ENCODE data around the gene FECH.
A peak's percentile ranks its signal among the peaks of the same experiment; 100 is the strongest.
"Not testable (repeated sequence)": the region's sequence is repeated elsewhere in the genome, so short reads cannot be mapped to it uniquely, and the experiment has no call there.

Gene FECH, protein sequence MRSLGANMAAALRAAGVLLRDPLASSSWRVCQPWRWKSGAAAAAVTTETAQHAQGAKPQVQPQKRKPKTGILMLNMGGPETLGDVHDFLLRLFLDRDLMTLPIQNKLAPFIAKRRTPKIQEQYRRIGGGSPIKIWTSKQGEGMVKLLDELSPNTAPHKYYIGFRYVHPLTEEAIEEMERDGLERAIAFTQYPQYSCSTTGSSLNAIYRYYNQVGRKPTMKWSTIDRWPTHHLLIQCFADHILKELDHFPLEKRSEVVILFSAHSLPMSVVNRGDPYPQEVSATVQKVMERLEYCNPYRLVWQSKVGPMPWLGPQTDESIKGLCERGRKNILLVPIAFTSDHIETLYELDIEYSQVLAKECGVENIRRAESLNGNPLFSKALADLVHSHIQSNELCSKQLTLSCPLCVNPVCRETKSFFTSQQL

GRCh38 chr18:57586251-57587049 is at the start of gene FECH:
Gene FECH (minus strand): TSS chr18:57586702. CDS start chr18:57586620, 82 bp downstream.
- intact Hi-C loops (cut with DNase I) = loop anchor here (5.0 kb wide), 1 partner anchor 36 kb away; the partner anchor contains the start of gene NARS1
- DNase-seq = peak; percentile 73 to 98 (median 83)

DNA sequence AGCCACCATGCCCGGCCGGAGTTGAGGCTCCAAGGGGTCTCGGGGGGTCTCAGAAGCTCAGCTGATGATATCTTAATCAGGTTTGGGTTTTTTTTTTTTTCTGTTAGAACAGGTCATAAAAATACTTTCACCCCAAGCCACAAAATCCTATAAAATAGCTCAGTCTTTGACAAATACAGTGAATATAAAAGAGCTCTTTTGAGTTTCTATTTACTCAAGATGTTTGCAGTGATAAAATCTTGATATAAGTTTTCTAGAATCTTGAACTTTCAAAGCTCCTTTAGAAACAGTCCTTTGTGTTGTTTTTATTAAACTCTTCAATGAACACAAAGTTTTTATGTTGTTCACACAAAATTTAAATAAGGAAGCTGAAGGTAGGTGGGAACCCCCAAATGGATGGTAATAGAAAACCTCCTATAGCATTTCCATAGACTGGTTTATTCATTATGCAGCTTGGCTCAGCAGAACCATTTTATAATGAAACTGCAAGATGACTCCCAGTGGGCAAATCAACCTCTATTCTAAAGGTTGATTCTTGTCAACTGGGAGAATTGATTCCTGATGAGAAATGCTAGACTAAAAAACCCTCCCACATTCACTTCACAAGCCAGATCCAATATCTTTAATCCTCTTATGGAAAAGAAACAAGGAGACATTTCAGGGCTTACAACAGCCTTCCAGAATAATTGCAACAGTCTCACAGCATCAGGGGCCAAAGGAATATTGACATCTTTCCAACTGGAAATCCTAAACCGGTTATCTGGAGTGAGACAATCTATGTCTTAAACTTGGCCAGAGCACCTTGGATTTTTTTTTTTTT is 48.7 kb upstream of the FECH start:
- no peak for DNase-seq
- intact Hi-C loops (cut with DNase I) = loop anchor here (5.0 kb wide), 1 partner anchor 242 kb away; no protein-coding TSS in a partner anchor

- intact Hi-C loops (cut with DNase I) = loop anchor here (2.0 kb wide), 1 partner anchor 411 kb away; no protein-coding TSS in a partner anchor
- DNase-seq = no peak
Measured at GRCh38 chr18:57631697-57632096, 45.2 kb upstream of the FECH start.

DNA sequence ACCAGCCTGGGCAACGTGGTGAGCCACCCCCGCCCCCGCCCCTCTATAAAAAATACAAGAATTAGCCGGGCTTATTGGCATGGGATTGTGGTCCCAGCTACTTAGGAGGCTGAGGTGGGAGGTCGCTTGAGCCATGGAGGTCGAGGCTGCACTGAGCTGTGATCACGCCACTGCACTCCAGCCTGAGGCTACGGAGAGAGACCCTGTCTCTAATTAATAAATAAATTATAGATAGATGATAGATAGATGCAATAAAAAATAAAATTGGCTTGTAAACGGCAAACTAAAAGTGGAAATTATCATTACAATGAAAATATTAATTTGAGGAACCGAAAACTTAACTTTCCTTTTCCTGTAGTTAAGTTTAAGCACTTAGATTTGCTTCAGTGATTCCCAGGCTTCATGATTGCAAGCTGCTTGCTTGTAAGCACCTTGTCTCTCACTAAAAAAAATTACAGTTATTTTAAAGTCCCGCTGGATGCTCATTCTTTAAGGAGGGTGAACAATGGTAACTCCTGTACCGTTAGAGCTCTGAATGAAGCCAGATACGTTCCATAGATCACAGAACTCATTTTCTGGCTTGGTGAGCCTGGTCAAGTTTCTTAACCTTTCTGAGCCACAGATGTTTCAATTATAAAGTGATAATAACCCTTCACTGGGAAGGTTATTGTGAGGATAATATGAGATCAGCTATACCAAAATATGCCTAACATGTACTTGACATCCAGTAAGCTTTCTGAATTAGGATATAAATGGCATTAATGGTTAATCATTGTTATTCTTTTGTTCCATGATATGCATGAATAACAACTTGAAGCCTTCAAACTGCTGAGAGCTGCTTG is 44.5 kb upstream of the FECH start:
- intact Hi-C loops (cut with DNase I) = loop anchor here (1.0 to 2.0 kb wide), 2 partner anchors 10 to 412 kb away; partner anchors contain the start of gene NARS1
- no peak for DNase-seq

DNA sequence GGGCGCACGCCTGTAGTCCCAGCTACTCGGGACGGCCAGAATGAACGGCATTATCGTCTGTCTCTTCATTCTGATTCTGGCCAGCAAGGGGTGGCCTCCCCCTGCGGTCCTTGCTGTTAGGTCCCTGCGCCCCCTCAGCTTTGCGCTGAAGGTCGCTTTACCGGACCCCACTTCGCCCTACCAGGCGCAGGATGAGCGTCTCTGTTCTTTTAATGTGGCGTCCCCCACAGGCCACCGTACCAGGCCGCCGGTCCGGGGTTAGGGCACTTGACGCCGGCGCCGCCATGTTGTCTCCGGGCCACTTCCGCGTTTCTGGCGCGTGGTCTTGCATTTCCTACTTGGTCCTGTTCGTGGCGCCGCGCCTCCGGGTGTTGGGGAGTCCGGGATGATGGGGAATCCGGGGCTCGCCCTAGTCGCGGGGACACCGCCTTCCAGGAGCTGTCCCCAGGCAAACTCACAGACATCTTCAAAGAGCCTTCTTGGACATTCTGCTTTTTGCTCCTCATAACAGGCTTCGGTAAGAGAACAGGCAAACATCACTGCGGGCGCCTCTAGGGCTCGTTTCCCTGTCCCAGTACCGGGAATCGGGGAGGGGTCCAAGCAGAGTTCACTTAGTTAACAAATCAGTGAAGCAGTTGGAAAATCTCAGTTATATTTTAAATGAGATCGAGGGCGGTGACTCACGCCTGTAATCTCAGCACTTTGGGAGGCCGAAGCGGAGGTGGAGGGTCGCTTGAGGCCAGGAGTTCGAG is 43.7 kb upstream of the FECH start:
- intact Hi-C loops (cut with DNase I) = loop anchor here (1.0 to 2.0 kb wide), 2 partner anchors 9 to 413 kb away; partner anchors contain the start of gene NARS1
- peak; percentile 95 to 99 (median 97) for DNase-seq

- no peak for DNase-seq
- intact Hi-C loops (cut with DNase I) = no loop called here
Measured at GRCh38 chr18:57629422-57629821, 42.9 kb upstream of the FECH start.

DNA sequence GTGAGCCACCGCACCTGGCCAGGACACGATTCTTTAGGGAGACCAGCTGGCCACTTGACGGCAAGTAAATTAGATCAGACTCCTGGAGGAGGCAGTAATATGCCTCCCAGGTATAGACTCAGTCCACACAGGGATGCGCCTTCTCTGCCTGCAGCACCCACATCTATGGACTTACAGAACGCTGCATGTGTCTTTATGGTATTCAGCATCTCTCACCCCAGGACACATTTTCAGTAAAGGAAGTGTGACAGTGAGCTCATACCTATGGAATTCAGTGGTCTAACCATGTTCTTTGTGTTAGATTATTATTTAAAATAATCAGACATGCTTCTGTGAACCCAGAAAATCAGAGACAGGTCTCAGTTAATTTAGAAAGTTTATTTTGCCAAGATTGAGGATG is 41.0 kb upstream of the FECH start:
- DNase-seq = no peak
- intact Hi-C loops (cut with DNase I) = no loop called here

DNA sequence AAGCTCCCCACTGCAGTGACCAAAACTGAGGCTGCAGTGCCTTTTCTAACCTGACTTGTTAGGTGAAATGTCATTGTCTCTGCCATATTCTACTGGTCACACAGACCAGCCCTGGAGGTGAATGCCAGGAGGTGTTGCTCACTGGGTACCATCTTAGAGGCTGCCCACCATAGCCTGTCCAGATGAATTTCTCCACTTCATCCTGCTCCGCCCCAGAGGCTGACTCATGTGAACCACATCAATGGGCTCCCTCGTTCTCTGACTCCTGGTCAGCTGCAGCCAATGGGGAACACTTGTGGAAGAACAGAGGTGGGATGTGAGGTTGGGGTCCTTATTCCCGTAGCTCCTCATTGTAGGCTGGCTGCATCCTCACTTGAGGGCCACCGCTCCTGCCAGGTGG is 38.5 kb upstream of the FECH start:
- intact Hi-C loops (cut with DNase I) = loop anchor here (5.0 kb wide), 1 partner anchor 38 kb away; the partner anchor contains the start of gene FECH

DNA sequence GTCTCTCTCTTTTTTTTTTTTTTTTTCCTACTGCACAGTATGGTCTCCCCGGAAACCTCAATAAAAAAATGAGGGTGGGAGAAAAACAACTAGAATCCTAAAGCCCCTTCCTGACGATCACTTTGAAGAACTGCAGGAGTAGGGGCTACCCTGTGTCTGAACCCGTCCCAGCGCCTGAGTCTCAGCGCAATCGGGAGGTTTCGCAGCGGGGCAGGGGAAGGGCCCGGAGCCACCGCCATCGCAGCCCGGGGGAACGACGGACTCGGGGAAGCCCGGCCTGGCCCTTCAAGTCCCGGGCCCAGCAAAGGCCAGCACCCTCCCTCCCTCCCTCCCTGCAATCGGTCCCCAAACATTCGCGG is 34.7 kb upstream of the FECH start:
- intact Hi-C loops (cut with DNase I) = loop anchor here (1.0 to 5.0 kb wide), 2 partner anchors 9 to 34 kb away; partner anchors contain the start of gene FECH
- peak in 1 of 10 donors; percentile 85 for DNase-seq

More for the DNA sequence above, 38.5 kb upstream of the FECH start:
- no peak for DNase-seq

- intact Hi-C loops (cut with DNase I) = loop anchor here (5.0 kb wide), 1 partner anchor 33 kb away; the partner anchor contains the start of gene FECH
- DNase-seq = no peak
Measured at GRCh38 chr18:57619876-57620275, 33.4 kb upstream of the FECH start.

DNA sequence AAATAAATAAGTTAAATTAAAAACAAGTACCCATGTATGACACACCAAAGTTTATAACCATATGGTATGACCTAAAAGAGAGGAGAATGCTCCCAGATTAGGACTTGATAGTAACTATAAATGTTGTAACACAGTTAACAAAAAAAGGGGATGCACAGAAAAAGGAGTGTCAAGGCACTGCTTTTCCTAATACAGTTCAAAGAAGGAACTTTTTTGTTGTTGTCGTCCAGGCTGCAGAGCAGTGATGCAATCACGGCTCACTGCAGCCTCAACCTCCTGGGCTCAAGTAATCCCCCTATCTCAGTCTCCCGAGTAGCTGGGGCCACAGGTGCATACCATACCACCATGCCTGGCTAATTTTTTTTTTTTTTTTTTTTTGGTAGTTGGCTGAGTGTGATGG is 32.4 kb upstream of the FECH start:
- intact Hi-C loops (cut with DNase I) = no loop called here
- no peak for DNase-seq

DNA sequence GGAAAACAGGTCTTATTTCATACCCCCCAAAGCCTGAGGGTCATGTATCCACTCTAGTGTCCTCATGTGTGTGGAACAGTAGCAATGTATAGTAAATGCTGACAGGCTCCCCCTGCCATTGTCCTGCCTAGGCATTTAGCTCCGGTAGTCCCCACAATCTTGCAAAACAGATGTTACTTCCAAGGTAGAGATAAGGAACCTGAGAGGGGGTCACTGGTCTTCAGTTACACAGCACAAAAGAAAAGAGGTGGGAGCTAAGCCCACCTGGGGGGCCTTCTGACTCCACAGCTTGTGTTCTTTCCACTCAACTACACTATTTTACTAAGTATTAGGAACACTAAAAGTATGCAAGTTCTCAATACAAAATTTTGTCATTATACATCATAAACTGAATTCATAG is 17.4 kb upstream of the FECH start:
- DNase-seq = no peak
- intact Hi-C loops (cut with DNase I) = no loop called here

GRCh38 chr18:57595347-57595746 is 8.8 kb upstream of the FECH start:
- DNase-seq = no peak
- intact Hi-C loops (cut with DNase I) = no loop called here

GRCh38 chr18:57592716-57593115 is 6.2 kb upstream of the FECH start:
- intact Hi-C loops (cut with DNase I); DNase-seq: not testable (repeated sequence)

GRCh38 chr18:57589161-57589560 is 2.7 kb upstream of the FECH start:
- DNase-seq = no peak
- intact Hi-C loops (cut with DNase I) = loop anchor here (5.0 kb wide), 1 partner anchor 33 kb away; the partner anchor contains the start of gene NARS1

DNA sequence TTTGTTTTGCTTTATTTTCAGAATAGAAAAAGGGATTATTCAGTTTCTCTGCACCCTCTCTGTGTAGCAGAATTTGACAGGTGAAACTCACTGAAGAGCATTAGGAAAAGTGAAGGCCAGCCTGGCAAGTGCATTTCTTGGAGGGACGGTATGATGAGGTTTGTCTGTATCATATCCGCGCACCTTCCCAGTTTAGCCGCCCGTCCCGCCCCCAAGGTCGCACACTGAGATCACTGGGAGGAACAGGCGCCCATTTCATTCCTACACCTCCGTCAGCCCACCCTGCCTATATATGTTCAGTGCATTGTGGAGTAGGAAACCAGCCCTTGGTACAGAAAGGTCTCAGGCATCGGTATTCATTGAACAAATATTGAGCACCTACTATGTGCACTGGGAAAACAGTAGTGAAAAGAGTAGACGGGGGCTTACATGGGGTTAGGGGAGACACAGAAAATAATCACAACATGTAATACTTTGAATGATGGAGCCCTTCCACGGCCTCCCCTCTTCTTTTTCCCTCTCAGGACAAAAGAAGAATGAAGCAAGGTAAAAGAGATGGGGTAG is 678 bp upstream of the FECH start:
- DNase-seq = no peak
- intact Hi-C loops (cut with DNase I) = loop anchor here (5.0 kb wide), 1 partner anchor 35 kb away; the partner anchor contains the start of gene NARS1

DNA sequence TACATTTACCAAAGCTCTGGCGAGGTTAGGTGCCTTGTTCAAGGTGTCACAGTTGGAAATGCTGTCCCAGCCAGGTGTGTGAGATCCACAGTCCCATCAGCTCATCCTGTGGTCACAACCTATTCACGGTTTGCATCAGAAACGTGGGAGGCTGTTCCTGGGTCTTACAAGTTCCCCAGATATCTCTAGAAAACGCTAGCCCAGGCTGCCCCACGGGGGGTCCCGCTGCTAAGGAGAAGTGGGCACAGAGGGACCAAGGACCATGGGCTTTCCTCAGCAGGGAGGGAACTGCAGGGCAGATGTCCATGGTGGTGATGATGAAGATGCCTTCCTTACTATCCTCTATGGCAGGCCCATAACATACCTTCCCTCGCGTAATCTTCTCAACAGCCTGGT is 649 bp downstream of the FECH start:
- intact Hi-C loops (cut with DNase I) = loop anchor here (5.0 kb wide), 1 partner anchor 36 kb away; the partner anchor contains the start of gene NARS1
- DNase-seq = no peak

GRCh38 chr18:57585421-57585820 is 1.1 kb downstream of the FECH start:
- DNase-seq = peak in 3 of 10 donors; percentile 18 to 54 (median 40)
- intact Hi-C loops (cut with DNase I) = loop anchor here (5.0 kb wide), 1 partner anchor 37 kb away; the partner anchor contains the start of gene NARS1
